ENCODE data around the gene RTN3. TPM values are rescaled to one million over a fixed set of nuclear protein-coding genes. Genes with fewer than 3 reads are reported as not detected.

The RTN3 gene
- total and polyA plus RNA-seq, 9 of the 15 experiments (the other 6 are each of a cell fraction or from before 2014, with no cell fraction given) = 41.6 to 169 (median 93.5) TPM

DNA sequence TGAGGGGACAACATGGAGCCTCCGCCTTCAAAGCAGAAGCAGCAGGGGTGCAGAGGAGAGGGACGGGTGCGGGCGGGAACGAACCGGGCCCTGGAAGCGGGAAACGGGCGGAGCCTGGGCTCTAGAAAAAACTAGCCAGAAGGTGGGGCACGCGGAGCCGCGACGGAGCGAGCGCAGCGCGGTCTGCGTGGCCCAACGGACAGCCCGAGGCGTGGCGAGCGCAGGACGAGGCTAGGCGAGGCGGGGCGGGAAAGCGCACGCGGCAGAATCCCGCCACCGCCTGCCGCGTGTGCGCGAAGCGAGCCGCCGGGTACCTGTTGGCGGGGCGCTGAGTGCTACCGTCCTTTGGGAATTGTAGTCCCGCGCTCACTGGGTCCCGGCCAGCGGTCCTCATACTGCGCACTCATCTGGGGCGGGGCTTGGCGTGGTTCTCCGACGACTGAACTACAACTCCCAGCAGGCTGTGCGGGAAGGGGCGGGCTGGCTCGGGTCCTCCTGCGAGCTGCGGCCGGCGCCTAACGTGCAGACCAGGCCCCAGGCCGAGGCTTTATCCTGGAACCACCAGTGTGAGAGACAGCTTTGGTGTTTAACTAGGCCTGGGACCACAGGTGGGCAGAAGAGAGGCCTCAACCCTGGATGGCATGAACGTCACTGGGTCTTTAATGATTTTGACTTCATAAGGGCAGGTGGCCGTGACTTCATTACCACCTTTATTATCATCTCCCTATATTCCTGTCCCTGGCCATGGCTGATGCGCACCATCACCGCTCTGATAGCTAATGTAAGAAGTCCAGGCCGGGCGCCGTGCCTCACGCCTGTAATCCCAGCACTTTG, 9.8 kb upstream of the RTN3 start, which contains the start of gene ATL3 (continued):
- TF ChIP-seq TFAM (CRISPR knock-in tag; conservative IDR thresholded peaks at IDR 0.05) (no peak), SRF (CRISPR knock-in tag; IDR thresholded peaks at IDR 0.05) (peak in 1 of 2 experiments; percentile 84; a peak in 2 of 4 replicates), HINFP (tag; conservative IDR thresholded peaks at IDR 0.05; ENCODE audit: low read depth) (no peak), CBX3 (IDR thresholded peaks at IDR 0.05; ENCODE audit: borderline replicate concordance in 1 of 2, low read length in 2 of 2) (peak in 1 of 2 experiments; percentile 99; a peak in 2 of 3 replicates), ZNF232 (CRISPR knock-in tag; IDR thresholded peaks at IDR 0.05) (peak; percentile 100), ZNF263 (CRISPR knock-in tag; IDR thresholded peaks at IDR 0.05; ENCODE audit: borderline replicate concordance) (peak; percentile 95)
- TF ChIP-seq, protein P1, sequence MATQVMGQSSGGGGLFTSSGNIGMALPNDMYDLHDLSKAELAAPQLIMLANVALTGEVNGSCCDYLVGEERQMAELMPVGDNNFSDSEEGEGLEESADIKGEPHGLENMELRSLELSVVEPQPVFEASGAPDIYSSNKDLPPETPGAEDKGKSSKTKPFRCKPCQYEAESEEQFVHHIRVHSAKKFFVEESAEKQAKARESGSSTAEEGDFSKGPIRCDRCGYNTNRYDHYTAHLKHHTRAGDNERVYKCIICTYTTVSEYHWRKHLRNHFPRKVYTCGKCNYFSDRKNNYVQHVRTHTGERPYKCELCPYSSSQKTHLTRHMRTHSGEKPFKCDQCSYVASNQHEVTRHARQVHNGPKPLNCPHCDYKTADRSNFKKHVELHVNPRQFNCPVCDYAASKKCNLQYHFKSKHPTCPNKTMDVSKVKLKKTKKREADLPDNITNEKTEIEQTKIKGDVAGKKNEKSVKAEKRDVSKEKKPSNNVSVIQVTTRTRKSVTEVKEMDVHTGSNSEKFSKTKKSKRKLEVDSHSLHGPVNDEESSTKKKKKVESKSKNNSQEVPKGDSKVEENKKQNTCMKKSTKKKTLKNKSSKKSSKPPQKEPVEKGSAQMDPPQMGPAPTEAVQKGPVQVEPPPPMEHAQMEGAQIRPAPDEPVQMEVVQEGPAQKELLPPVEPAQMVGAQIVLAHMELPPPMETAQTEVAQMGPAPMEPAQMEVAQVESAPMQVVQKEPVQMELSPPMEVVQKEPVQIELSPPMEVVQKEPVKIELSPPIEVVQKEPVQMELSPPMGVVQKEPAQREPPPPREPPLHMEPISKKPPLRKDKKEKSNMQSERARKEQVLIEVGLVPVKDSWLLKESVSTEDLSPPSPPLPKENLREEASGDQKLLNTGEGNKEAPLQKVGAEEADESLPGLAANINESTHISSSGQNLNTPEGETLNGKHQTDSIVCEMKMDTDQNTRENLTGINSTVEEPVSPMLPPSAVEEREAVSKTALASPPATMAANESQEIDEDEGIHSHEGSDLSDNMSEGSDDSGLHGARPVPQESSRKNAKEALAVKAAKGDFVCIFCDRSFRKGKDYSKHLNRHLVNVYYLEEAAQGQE (IDR thresholded peaks at IDR 0.05; ENCODE audit: borderline replicate concordance) = peak; percentile 83
- TF ChIP-seq, protein P1 (CRISPR knock-in tag; IDR thresholded peaks at IDR 0.05; ENCODE audit: low read depth) = no peak
- TF ChIP-seq, protein P2, sequence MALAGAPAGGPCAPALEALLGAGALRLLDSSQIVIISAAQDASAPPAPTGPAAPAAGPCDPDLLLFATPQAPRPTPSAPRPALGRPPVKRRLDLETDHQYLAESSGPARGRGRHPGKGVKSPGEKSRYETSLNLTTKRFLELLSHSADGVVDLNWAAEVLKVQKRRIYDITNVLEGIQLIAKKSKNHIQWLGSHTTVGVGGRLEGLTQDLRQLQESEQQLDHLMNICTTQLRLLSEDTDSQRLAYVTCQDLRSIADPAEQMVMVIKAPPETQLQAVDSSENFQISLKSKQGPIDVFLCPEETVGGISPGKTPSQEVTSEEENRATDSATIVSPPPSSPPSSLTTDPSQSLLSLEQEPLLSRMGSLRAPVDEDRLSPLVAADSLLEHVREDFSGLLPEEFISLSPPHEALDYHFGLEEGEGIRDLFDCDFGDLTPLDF (CRISPR knock-in tag; IDR thresholded peaks at IDR 0.05) = peak; percentile 100
- TF ChIP-seq, protein P3, sequence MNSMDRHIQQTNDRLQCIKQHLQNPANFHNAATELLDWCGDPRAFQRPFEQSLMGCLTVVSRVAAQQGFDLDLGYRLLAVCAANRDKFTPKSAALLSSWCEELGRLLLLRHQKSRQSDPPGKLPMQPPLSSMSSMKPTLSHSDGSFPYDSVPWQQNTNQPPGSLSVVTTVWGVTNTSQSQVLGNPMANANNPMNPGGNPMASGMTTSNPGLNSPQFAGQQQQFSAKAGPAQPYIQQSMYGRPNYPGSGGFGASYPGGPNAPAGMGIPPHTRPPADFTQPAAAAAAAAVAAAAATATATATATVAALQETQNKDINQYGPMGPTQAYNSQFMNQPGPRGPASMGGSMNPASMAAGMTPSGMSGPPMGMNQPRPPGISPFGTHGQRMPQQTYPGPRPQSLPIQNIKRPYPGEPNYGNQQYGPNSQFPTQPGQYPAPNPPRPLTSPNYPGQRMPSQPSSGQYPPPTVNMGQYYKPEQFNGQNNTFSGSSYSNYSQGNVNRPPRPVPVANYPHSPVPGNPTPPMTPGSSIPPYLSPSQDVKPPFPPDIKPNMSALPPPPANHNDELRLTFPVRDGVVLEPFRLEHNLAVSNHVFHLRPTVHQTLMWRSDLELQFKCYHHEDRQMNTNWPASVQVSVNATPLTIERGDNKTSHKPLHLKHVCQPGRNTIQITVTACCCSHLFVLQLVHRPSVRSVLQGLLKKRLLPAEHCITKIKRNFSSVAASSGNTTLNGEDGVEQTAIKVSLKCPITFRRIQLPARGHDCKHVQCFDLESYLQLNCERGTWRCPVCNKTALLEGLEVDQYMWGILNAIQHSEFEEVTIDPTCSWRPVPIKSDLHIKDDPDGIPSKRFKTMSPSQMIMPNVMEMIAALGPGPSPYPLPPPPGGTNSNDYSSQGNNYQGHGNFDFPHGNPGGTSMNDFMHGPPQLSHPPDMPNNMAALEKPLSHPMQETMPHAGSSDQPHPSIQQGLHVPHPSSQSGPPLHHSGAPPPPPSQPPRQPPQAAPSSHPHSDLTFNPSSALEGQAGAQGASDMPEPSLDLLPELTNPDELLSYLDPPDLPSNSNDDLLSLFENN (IDR thresholded peaks at IDR 0.05; ENCODE audit: low read depth in 2 of 2, low read length in 2 of 2) = no peak; a peak in 1 of 4 replicates

All from K562 (cell line).